Stromal cell of bone marrow (primary cell): ENCODE data around the gene TSPAN18.
A peak's percentile ranks its signal among the peaks of the same experiment; 100 is the strongest.

ENCODE experiments used
- DNase-seq: peaks from one replicate; pipeline ENCODE4 v3.0.0-alpha.2; 2012; ENCODE audit warnings: low read depth

TSPAN18 gene

DNA sequence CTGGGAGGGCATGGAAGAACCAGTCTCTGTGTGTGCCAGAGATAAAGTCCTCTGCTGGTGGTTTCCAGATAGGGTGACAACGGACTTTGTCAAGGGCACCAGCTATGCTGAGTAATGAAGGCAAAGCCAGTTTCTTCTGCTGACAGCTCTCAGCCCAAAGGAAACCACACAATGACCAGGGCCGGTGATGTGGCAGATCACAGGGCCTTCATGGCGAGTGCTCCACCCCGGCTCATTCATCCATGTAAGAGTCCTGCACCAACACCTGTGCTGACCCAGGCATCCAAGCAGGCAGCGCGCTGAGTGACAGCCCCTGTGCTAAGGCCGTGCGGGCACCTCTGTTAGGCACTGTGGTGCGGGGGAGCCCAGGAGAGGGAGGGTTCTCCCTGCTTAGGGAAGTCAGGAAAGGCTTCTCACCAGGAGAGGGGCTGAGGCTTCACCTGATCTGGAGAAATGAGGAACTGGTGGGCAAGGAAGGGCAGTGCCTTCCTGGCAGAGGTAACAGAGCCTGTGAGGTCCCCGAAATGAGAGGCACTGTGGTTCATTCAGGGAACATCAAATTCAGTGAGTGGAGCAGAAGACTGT is 190.1 kb downstream of the TSPAN18 start:
- DNase-seq = no peak

DNA sequence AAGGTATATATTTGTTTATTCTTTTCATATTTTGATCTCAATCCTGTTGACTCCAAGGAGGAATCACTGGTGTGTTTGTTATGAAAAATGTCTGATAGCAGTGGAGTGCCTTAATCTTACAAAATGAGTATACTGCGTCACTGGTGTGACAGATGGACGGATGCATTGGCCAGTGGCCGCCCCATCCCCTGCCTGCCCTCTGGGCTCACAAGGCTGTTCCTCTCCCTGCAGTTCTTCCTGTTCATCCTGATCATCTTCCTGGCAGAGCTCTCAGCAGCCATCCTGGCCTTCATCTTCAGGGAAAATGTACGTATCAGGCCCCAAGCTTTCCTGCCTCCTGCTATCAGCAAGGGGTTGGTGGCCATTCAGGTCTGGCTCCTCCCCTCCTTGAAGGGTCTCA is 191.0 kb downstream of the TSPAN18 start:
- DNase-seq = no peak

- DNase-seq = no peak
Measured at GRCh38 chr11:44920451-44920850, 193.7 kb downstream of the TSPAN18 start.

DNA sequence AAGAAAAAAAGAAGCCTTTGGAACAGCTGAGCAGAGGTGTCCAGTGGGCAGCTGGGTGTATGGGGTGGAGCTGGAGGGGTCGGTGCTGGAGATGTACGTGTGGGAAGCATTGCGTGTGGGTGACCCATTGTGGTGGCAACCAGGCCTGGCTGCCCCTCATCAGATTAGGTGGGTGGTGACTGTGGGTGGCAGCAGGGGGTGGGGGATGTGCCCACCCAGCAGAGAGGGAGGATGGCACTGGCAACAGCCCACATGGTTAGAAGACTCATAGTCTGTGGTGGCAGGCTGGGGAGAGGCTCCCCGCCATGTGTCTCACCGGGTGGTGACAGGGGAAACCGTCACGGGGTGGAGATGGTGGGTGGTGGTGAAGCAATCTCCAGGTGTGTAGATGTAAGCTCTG is 196.4 kb downstream of the TSPAN18 start:
- DNase-seq = no peak

GRCh38 chr11:44923806-44924205 is 197.0 kb downstream of the TSPAN18 start:
- no peak for DNase-seq

DNA sequence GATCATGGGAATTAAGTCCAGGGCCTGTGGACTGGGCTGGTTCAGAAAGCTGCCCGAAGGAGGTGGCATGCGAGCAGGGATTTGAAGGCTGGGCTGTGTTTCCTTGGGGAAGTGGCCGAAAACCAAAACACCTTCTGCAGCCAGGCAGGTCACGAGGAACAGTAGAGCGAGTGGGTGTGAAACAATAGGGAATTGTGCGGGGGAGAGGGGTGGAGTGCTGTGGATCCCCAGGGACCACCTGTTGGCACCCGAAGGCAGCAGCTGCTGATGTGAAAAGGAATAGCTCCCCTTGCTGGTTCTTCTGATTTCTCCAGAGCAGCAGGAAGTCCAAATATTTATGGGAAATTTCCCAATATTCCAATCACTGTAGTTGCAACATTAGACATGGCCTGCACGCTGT is 199.3 kb downstream of the TSPAN18 start:
- no peak for DNase-seq

DNA sequence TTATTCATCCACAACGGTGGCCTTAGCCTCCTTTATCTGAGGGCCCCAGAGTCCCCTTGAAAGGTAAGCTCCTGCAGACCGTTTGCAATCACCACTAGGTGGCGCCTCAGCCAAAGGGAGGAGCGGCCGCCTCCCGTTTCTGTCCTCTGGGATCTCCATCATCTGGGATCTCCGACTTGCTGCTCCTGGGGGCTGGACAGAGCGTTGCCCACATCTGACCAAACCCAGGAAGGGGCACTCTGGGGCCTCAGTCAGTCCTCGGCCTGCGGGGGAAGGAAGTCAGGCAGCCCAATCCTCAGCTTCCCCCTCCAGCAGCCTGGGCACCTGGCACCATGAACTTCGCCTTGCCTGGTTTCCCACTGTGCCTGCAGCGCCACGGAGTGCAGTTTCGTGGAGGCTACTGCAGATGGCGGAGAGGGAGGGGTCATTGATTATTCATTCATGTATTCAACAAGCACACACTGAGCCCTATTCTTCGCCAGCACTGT is 200.5 kb downstream of the TSPAN18 start:
- peak; percentile 40 for DNase-seq

DNA sequence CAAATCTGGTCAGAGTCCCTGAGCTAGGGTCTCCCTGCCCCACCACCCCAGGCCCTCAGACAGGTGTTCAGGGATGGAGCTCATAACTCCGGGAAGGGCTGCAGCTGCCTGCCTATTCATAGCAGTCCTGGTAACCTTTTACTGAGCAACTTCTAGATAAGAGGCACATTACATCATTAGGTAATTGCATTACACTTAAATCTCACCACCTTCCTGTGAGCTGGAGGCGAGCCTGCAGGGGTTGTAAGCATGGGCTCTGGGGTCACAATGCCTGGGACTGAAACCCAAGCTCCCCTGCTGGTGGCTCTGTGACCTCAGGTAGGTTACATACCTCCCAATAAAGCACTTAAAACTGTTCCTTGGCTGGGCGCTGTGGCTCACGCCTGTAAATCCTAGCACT is 201.4 kb downstream of the TSPAN18 start:
- no peak for DNase-seq

- DNase-seq = no peak
Measured at GRCh38 chr11:44928816-44929215, 202.1 kb downstream of the TSPAN18 start.

DNA sequence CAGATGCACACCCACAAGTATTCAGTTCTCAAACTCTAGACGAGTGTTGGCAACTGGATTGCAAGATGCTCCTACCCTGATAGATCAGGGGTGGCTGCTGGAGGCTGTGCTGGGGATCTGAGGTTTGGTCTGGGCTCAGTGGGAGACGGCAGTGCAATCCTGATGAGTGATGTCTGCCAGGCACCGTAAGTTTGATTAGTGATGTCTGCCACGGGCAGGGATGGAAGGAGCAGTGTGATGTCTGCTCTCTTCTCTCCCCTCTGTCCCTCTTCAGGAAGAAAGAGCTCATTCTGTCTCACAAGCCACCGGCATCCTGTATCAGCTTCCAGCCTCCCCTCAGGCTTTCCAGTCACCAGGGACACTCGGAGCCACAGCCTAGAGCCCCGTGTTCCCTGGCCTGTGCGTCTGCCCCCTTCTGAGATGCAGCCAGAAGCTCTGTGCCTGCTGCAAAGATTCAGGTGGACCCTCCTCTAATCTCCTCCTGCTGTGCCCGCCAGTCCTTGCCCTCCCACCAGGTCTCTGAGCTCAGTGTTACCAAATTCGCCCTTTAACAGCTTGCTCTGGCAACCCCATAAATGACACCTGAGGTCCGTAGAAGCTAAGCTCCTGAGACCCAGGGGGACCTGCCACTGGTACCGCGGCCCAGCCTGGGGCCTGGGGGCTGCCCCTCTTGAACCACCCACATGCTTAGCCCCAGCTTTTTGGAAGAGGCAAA is 204.0 kb downstream of the TSPAN18 start:
- no peak for DNase-seq

- no peak for DNase-seq
Measured at GRCh38 chr11:44931466-44931865, 204.7 kb downstream of the TSPAN18 start.

GRCh38 chr11:44934110-44934509 is 207.3 kb downstream of the TSPAN18 start:
- DNase-seq = no peak

DNA sequence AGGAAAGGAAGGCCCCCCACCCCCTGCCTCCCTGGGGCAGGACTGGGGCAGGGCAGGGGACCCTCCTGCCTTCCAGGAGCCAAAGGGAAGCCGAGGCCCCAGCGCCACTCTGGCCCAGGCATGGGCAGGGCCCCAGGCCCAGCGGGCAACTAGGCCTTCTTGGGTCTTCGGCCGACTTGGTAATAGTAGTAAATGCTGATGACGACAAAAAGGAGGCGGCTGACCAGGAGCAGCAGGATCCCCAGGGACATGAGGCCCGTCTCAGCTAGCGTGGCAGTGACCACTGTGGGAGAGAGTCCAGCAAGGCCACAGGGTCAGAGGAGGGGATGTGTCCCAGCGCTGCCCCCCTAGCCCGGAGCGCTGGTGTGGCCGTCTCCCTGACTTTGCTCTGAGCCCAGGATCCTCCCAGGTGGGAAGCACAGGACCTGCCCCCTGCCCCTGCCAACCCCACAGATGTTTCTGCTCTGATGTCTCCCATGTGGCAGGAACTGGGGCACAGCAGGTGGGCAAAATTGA is 208.0 kb downstream of the TSPAN18 start:
- DNase-seq = no peak

GRCh38 chr11:44936525-44936924 is 209.8 kb downstream of the TSPAN18 start:
- peak; percentile 48 for DNase-seq

DNA sequence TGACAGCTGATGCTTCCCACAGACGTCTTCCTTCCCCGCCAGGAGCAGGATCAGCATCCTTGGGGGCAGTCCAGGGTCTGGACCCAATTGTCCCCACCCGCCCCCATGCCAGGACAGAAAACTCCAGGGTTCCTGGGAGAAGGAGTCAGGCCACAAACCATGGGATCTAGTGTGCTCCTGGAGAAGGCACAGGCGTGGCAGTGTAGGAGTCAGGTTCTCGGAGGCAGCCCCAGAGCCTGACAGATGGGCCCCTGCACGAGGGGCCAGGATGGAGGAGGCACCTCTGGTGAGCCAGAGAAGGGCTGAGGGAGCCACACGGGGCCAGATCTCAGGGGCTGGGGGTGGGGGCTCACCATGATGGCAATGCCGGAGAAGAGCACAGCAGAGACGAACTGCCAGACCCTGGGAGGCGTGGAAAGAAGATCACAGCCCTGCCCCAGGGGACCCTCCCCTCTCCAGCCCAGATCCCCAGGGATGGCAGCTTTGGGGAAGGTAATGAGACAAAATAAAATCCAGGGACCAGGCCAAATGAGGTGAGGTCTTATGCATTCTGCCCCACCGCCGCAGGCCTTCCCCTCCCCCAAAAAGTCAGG is 210.3 kb downstream of the TSPAN18 start:
- DNase-seq = no peak

- no peak for DNase-seq
Measured at GRCh38 chr11:44938066-44938691, 211.4 kb downstream of the TSPAN18 start.

- peak; percentile 18 for DNase-seq
Measured at GRCh38 chr11:44939673-44940395, 213.1 kb downstream of the TSPAN18 start.

DNA sequence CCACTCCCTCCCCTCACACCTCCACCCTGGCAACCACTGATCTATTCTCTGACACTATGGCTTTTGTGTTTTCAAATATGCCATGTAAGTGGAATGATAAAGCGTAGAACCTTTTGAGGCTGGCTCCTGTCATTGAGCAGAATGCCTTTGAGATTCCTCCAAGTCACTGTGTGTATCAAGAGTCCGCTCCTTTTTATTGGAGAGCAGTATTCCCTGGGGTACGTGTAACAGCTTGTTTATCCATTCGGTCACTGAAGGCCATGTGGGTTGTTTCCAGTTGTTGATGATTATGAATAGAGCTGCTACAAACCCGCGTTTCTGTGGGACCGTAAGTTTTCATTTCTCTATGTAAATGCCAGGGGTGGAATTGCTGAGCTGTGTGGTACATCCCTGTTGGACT is 213.6 kb downstream of the TSPAN18 start:
- no peak for DNase-seq

DNA sequence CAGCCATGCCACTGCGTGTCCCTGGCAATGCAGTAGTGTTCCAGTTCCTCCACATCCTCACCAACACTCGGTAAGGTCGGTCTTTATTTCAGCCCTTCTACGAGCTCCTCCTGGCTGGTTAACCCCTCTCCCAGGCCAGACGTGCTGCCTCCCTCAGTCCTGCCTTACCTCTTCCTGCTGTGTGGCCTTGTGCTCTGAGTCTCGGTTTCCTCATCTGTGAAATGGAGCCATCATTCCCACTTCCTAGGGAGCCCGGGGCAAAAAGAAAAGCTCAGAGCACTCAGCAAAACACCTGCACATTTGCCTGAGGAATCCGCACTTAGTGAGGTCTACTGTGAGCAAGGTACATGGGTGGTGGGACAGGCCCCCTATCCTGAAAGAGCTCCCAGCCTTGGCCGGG is 214.1 kb downstream of the TSPAN18 start:
- no peak for DNase-seq

- no peak for DNase-seq
Measured at GRCh38 chr11:44941259-44942021, 214.7 kb downstream of the TSPAN18 start.
